GM12872 (cell line): ENCODE results near the gene PTPRT.

Source experiments
- TF ChIP-seq, protein P1 (sequence below): IDR thresholded peaks from 3 replicates; pipeline ENCODE4 v1.5.1; 2011; ENCODE audit warnings: low read depth, mild to moderate bottlenecking, low read length, moderate library complexity; ENCODE audit not compliant: insufficient read depth

PTPRT gene

GRCh38 chr20:43037605-43038309 is 151.9 kb downstream of the PTPRT start:
- TF ChIP-seq, protein P1, sequence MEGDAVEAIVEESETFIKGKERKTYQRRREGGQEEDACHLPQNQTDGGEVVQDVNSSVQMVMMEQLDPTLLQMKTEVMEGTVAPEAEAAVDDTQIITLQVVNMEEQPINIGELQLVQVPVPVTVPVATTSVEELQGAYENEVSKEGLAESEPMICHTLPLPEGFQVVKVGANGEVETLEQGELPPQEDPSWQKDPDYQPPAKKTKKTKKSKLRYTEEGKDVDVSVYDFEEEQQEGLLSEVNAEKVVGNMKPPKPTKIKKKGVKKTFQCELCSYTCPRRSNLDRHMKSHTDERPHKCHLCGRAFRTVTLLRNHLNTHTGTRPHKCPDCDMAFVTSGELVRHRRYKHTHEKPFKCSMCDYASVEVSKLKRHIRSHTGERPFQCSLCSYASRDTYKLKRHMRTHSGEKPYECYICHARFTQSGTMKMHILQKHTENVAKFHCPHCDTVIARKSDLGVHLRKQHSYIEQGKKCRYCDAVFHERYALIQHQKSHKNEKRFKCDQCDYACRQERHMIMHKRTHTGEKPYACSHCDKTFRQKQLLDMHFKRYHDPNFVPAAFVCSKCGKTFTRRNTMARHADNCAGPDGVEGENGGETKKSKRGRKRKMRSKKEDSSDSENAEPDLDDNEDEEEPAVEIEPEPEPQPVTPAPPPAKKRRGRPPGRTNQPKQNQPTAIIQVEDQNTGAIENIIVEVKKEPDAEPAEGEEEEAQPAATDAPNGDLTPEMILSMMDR, result no peak

DNA sequence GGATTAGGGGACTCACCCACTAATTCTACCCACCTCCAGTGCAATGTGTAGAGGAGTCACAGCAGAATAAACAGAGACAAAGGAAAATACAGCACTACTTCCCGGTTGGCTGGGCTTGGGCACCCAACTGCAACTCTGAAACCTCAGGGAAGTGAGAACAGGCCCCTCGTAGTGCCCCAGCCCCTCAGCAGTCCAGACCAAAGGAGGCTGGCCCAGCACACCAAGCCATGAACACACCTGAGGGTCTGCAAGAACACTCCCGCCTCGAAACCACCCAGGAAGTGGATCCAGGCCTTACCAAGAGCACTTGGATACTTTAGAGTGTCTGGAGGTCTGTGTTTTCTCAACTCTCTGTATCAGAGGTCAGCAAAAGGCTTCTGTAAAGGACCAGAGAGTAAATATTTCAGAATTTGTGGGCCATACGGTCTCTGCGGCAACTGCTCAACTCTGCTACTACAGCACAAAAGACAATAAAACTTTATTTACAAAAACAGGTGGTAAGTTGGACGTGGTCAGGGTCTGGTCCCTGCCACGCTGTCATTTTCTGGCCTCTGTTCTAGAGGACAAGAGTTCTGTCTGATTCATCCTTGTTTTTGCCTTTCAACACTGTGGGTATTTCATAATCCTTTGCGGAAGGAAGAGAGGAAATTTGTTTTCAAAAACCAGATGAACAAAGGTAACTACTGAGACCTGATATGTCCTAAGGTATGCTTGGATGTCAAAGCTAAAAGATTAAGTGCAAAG is 154.6 kb downstream of the PTPRT start:
- TF ChIP-seq, protein P1, result no peak

- TF ChIP-seq, protein P1, result no peak
Observed at GRCh38 chr20:43032459-43032858, 157.2 kb downstream of the PTPRT start.

DNA sequence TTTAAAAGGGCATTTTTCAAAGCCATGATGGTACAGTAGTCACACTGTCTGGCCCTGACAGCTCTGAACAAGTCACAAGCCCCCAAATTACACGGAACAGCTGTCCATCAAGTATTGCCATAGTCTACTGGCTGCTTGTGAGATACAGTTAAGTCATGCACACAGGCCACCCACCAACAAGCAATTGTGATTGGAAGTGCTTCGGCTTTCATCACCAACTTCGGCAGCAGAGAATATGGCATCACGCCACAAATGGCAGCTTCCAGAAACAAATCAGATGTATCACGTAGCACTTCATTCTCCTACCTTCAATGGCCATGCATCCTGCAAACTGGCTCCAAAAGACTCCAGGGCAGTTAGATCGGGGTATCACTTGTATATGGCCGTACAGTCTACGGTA is 160.5 kb downstream of the PTPRT start:
- TF ChIP-seq, protein P1, result no peak

GRCh38 chr20:43028470-43028869 is 161.2 kb downstream of the PTPRT start:
- TF ChIP-seq, protein P1, result no peak

GRCh38 chr20:43023836-43024235 is 165.9 kb downstream of the PTPRT start:
- TF ChIP-seq, protein P1, result no peak

GRCh38 chr20:43022568-43022967 is 167.1 kb downstream of the PTPRT start:
- TF ChIP-seq, protein P1, result no peak
